ENCODE results near the gene GBF1. TPM values are rescaled to one million over a fixed set of nuclear protein-coding genes. Genes with fewer than 3 reads are reported as not detected.
A peak's percentile ranks its signal among the peaks of the same experiment; 100 is the strongest.
"Not testable (repeated sequence)": the region's sequence is repeated elsewhere in the genome, so short reads cannot be mapped to it uniquely, and the experiment has no call there.

The GBF1 gene
- polyA plus RNA-seq, 1 donor (not counting 4 experiments of a cell fraction or from before 2014, with no cell fraction given) = 17.4 TPM

DNA sequence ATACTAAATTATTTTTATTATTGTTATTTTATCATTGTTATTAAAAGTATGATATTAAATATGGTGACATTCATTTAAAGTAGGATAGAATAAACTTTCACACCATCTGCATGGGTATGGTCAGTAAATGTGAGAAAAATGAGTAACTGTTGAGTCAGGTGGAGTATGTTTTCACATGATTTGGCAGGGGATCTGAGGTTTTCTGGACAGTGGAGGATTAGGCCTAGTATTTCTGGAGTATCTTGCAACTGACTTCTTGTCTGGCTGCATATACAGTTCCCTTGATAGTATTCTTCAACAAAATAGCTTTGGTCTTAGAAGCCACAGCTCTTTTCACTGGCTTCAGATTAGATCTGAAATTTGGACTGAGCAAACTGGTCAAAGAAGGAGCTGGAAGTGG, 54.5 kb downstream of the GBF1 start:
- peaks cover 12% of the 10 kb centered on the region for H3K4me1 ChIP-seq (ENCODE audit: control insufficient read depth, extremely low read depth, insufficient read depth, low read length)
- TF ChIP-seq, protein P1, sequence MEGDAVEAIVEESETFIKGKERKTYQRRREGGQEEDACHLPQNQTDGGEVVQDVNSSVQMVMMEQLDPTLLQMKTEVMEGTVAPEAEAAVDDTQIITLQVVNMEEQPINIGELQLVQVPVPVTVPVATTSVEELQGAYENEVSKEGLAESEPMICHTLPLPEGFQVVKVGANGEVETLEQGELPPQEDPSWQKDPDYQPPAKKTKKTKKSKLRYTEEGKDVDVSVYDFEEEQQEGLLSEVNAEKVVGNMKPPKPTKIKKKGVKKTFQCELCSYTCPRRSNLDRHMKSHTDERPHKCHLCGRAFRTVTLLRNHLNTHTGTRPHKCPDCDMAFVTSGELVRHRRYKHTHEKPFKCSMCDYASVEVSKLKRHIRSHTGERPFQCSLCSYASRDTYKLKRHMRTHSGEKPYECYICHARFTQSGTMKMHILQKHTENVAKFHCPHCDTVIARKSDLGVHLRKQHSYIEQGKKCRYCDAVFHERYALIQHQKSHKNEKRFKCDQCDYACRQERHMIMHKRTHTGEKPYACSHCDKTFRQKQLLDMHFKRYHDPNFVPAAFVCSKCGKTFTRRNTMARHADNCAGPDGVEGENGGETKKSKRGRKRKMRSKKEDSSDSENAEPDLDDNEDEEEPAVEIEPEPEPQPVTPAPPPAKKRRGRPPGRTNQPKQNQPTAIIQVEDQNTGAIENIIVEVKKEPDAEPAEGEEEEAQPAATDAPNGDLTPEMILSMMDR (optimal IDR thresholded peaks at IDR 0.05 in 1 of 3, IDR thresholded peaks at IDR 0.05 in 1 of 3, conservative IDR thresholded peaks at IDR 0.05 in 1 of 3; ENCODE audit: extremely low read depth in 1 of 3, insufficient read depth in 2 of 3, low read length in 3 of 3) = no peak
- TF ChIP-seq EZH2 (IDR thresholded peaks at IDR 0.05; ENCODE audit: low read length) = no peak
- DNase-seq (ENCODE audit: low read depth, low spot score) (no peak), FAIRE-seq (peak; percentile 34)
- H2AFZ ChIP-seq (ENCODE audit: control insufficient read depth, low read length) = no peak overlapping the region
- H3K9ac ChIP-seq (ENCODE audit: control insufficient read depth, extremely low read depth, insufficient read depth, low read length) = no peak overlapping the region
- H3K36me3 ChIP-seq (ENCODE audit: control insufficient read depth in 2 of 2, extremely low read depth in 1 of 2, insufficient read depth in 2 of 2, low read length in 2 of 2) = peaks cover 0 to 4% of the 10 kb centered on the region in 2 experiments
- peaks cover 3% of the 10 kb centered on the region for H3K9me1 ChIP-seq (ENCODE audit: control insufficient read depth, extremely low read depth, insufficient read depth, low read length)
- H3K27ac ChIP-seq (ENCODE audit: control insufficient read depth, insufficient read depth, low read length) = no peak overlapping the region
- dilution Hi-C loops (cut with MboI; ENCODE audit: extremely low pct_ligation_motif_present, low sequenced_read_pairs) = no loop called here
- H3K27me3 ChIP-seq (ENCODE audit: control insufficient read depth, extremely low read depth, insufficient read depth, low read length) = no peaks in the 10 kb centered on the region
- H3K9me3 ChIP-seq (ENCODE audit: control insufficient read depth, low read depth, low read length) = no peaks in the 10 kb centered on the region
- H4K20me1 ChIP-seq (ENCODE audit: control insufficient read depth, extremely low read depth, insufficient read depth, low read length) = peaks cover 4% of the 10 kb centered on the region
- H3K4me2 ChIP-seq (ENCODE audit: control insufficient read depth, extremely low read depth, insufficient read depth, low read depth, low read length) = no peak overlapping the region
- H3K79me2 ChIP-seq (ENCODE audit: control insufficient read depth, insufficient read depth, low read length) = peaks cover 41% of the 10 kb centered on the region
- H3K4me3 ChIP-seq (ENCODE audit: control insufficient read depth in 2 of 3, extremely low read depth in 1 of 3, insufficient read depth in 2 of 3, low read depth in 1 of 3, low read length in 3 of 3) = no peak overlapping the region

DNA sequence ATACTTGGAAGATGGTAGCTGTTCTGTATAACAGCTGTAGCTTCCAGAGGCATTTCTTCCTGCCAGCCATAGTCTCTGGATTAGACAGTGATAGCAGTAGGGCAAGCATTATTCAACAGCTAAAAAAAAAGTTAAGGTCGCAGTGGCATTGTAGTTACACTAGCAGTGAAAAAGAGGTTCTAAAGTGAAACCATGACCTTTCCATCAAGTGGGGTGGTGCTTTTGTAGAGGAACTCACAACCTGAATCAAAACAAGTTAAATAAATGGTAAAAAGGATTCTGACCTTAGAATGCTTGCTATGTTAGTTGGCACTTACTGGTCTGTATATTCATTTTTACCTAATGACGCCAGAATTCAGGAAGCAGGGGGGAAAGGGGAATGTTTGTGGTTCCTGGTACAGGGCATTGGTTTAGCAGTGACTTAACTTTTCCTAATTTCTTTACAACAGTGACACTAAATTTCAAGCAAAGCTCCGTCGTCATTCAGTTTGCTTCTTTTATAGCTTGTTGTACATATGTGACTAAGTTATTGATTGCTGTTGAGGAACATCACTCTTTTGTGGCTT, 55.0 kb downstream of the GBF1 start:
- Histone ChIP-seq H3K9me1 (ENCODE audit: control insufficient read depth, extremely low read depth, insufficient read depth, low read length) (peaks cover 3% of the 10 kb centered on the region), H3K27ac (ENCODE audit: control insufficient read depth, insufficient read depth, low read length) (peak overlapping the region; percentile 4), H3K36me3 (ENCODE audit: control insufficient read depth in 2 of 2, extremely low read depth in 1 of 2, insufficient read depth in 2 of 2, low read length in 2 of 2) (peaks cover 0 to 4% of the 10 kb centered on the region in 2 experiments), H2AFZ (ENCODE audit: control insufficient read depth, low read length) (no peak overlapping the region), H3K4me1 (ENCODE audit: control insufficient read depth, extremely low read depth, insufficient read depth, low read length) (peaks cover 12% of the 10 kb centered on the region), H3K79me2 (ENCODE audit: control insufficient read depth, insufficient read depth, low read length) (peaks cover 37% of the 10 kb centered on the region), H4K20me1 (ENCODE audit: control insufficient read depth, extremely low read depth, insufficient read depth, low read length) (peaks cover 4% of the 10 kb centered on the region), H3K4me2 (ENCODE audit: control insufficient read depth, extremely low read depth, insufficient read depth, low read depth, low read length) (no peak overlapping the region), H3K9me3 (ENCODE audit: control insufficient read depth, low read depth, low read length) (no peaks in the 10 kb centered on the region), H3K9ac (ENCODE audit: control insufficient read depth, extremely low read depth, insufficient read depth, low read length) (no peak overlapping the region), H3K4me3 (ENCODE audit: control insufficient read depth in 2 of 3, extremely low read depth in 1 of 3, insufficient read depth in 2 of 3, low read depth in 1 of 3, low read length in 3 of 3) (no peak overlapping the region), H3K27me3 (ENCODE audit: control insufficient read depth, extremely low read depth, insufficient read depth, low read length) (no peaks in the 10 kb centered on the region)
- TF ChIP-seq EZH2 (IDR thresholded peaks at IDR 0.05; ENCODE audit: low read length) = no peak
- dilution Hi-C loops (cut with MboI; ENCODE audit: extremely low pct_ligation_motif_present, low sequenced_read_pairs) = no loop called here
- peak; percentile 36 for FAIRE-seq
- no peak for DNase-seq (ENCODE audit: low read depth, low spot score)

DNA sequence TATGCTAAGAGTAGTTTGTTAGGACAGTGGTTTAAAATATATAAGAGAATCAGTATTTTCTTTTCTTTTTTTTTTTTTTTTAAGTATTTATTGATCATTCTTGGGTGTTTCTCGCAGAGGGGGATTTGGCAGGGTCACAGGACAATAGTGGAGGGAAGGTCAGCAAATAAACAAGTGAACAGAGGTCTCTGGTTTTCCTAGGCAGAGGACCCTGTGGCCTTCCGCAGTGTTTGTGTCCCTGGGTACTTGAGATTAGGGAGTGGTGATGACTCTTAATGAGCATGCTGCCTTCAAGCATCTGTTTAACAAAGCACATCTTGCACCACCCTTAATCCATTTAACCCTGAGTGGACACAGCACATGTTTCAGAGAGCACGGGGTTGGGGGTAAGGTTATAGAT, 55.6 kb downstream of the GBF1 start:
- H3K9ac ChIP-seq (ENCODE audit: control insufficient read depth, extremely low read depth, insufficient read depth, low read length); H3K9me3 ChIP-seq (ENCODE audit: control insufficient read depth, low read depth, low read length); dilution Hi-C loops (cut with MboI; ENCODE audit: extremely low pct_ligation_motif_present, low sequenced_read_pairs); H3K4me3 ChIP-seq (ENCODE audit: control insufficient read depth in 2 of 3, extremely low read depth in 1 of 3, insufficient read depth in 2 of 3, low read depth in 1 of 3, low read length in 3 of 3); H4K20me1 ChIP-seq (ENCODE audit: control insufficient read depth, extremely low read depth, insufficient read depth, low read length); H3K27ac ChIP-seq (ENCODE audit: control insufficient read depth, insufficient read depth, low read length); H3K4me2 ChIP-seq (ENCODE audit: control insufficient read depth, extremely low read depth, insufficient read depth, low read depth, low read length); H2AFZ ChIP-seq (ENCODE audit: control insufficient read depth, low read length); DNase-seq (ENCODE audit: low read depth, low spot score); H3K9me1 ChIP-seq (ENCODE audit: control insufficient read depth, extremely low read depth, insufficient read depth, low read length); H3K36me3 ChIP-seq (ENCODE audit: control insufficient read depth in 2 of 2, extremely low read depth in 1 of 2, insufficient read depth in 2 of 2, low read length in 2 of 2); FAIRE-seq; H3K27me3 ChIP-seq (ENCODE audit: control insufficient read depth, extremely low read depth, insufficient read depth, low read length): not testable (repeated sequence)
- Histone ChIP-seq H3K4me1 (ENCODE audit: control insufficient read depth, extremely low read depth, insufficient read depth, low read length) (peaks cover 12% of the 10 kb centered on the region), H3K79me2 (ENCODE audit: control insufficient read depth, insufficient read depth, low read length) (peaks cover 38% of the 10 kb centered on the region)

DNA sequence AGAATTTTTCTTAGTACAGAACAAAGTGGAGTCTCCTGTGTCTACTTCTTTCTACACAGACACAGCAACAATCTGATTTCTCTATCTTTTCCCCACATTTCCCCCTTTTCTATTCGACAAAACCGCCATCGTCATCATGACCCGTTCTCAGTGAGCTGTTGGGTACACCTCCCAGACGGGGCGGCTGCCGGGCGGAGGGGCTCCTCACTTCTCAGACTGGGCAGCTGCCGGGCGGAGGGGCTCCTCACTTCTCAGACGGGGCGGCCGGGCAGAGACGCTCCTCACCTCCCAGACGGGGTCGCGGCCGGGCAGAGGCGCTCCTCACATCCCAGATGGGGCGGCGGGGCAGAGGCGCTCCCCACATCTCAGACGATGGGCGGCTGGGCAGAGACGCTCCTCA, 56.0 kb downstream of the GBF1 start:
- H3K4me2 ChIP-seq (ENCODE audit: control insufficient read depth, extremely low read depth, insufficient read depth, low read depth, low read length); H3K9me1 ChIP-seq (ENCODE audit: control insufficient read depth, extremely low read depth, insufficient read depth, low read length); H3K4me3 ChIP-seq (ENCODE audit: control insufficient read depth in 2 of 3, extremely low read depth in 1 of 3, insufficient read depth in 2 of 3, low read depth in 1 of 3, low read length in 3 of 3); H3K9ac ChIP-seq (ENCODE audit: control insufficient read depth, extremely low read depth, insufficient read depth, low read length); DNase-seq (ENCODE audit: low read depth, low spot score); H3K36me3 ChIP-seq (ENCODE audit: control insufficient read depth in 2 of 2, extremely low read depth in 1 of 2, insufficient read depth in 2 of 2, low read length in 2 of 2); H3K27ac ChIP-seq (ENCODE audit: control insufficient read depth, insufficient read depth, low read length); H2AFZ ChIP-seq (ENCODE audit: control insufficient read depth, low read length); FAIRE-seq; H4K20me1 ChIP-seq (ENCODE audit: control insufficient read depth, extremely low read depth, insufficient read depth, low read length); dilution Hi-C loops (cut with MboI; ENCODE audit: extremely low pct_ligation_motif_present, low sequenced_read_pairs); H3K27me3 ChIP-seq (ENCODE audit: control insufficient read depth, extremely low read depth, insufficient read depth, low read length); H3K9me3 ChIP-seq (ENCODE audit: control insufficient read depth, low read depth, low read length): not testable (repeated sequence)
- H3K79me2 ChIP-seq (ENCODE audit: control insufficient read depth, insufficient read depth, low read length) = peaks cover 35% of the 10 kb centered on the region
- peaks cover 12% of the 10 kb centered on the region for H3K4me1 ChIP-seq (ENCODE audit: control insufficient read depth, extremely low read depth, insufficient read depth, low read length)
